CD4-positive, alpha-beta T cell treated with Interleukin-10 for 1 hour (primary cell): Measurements from ENCODE around the gene GPATCH4.
A peak's percentile ranks its signal among the peaks of the same experiment; 100 is the strongest.
"Not testable (repeated sequence)": the region's sequence is repeated elsewhere in the genome, so short reads cannot be mapped to it uniquely, and the experiment has no call there.

Experiments used
- DNase-seq: peaks from one replicate; pipeline ENCODE4 v3.0.0-alpha.2; 2020

The GPATCH4 gene

GRCh38 chr1:156594190-156594589, 7.1 kb downstream of the GPATCH4 start:
- no peak for DNase-seq

- no peak for DNase-seq
Observed at GRCh38 chr1:156593661-156593989, 7.7 kb downstream of the GPATCH4 start.

- DNase-seq: no peak
Observed at GRCh38 chr1:156592910-156593660, 8.2 kb downstream of the GPATCH4 start.

GRCh38 chr1:156592158-156592909, 8.9 kb downstream of the GPATCH4 start:
- DNase-seq: no peak

- peak; percentile 71 for DNase-seq
Observed at GRCh38 chr1:156591432-156592157, 9.7 kb downstream of the GPATCH4 start, which contains the start of gene NAXE. NAXE (plus strand) TSS chr1:156591776; CDS start chr1:156591805, 29 bp downstream.

GRCh38 chr1:156591181-156591431, 10.2 kb downstream of the GPATCH4 start:
- DNase-seq: no peak

- no peak for DNase-seq
Observed at GRCh38 chr1:156590326-156591180, 10.7 kb downstream of the GPATCH4 start.

GRCh38 chr1:156589546-156589945, 11.7 kb downstream of the GPATCH4 start:
- DNase-seq: no peak

GRCh38 chr1:156587927-156588326, 13.4 kb downstream of the GPATCH4 start:
- DNase-seq: not testable (repeated sequence)

GRCh38 chr1:156586892-156587477, 14.3 kb downstream of the GPATCH4 start:
- DNase-seq: no peak

GRCh38 chr1:156586323-156586722, 15.0 kb downstream of the GPATCH4 start:
- DNase-seq: no peak

- no peak for DNase-seq
Observed at GRCh38 chr1:156584813-156585212, 16.5 kb downstream of the GPATCH4 start.

- peak; percentile 83 for DNase-seq
Observed at GRCh38 chr1:156583821-156584622, 17.3 kb downstream of the GPATCH4 start.

- DNase-seq: no peak
Observed at GRCh38 chr1:156582388-156583017, 18.8 kb downstream of the GPATCH4 start.

GRCh38 chr1:156581661-156582387, 19.5 kb downstream of the GPATCH4 start:
- peak; percentile 33 for DNase-seq

- no peak for DNase-seq
Observed at GRCh38 chr1:156579472-156579871, 21.8 kb downstream of the GPATCH4 start, which contains the start of gene TTC24. TTC24 (plus strand) TSS chr1:156579723; CDS start chr1:156581365, 1,642 bp downstream.

GRCh38 chr1:156578055-156578454, 23.2 kb downstream of the GPATCH4 start:
- DNase-seq: no peak

GRCh38 chr1:156577550-156577949, 23.7 kb downstream of the GPATCH4 start:
- DNase-seq: no peak

- DNase-seq: no peak
Observed at GRCh38 chr1:156574039-156574633, 27.1 kb downstream of the GPATCH4 start.

- DNase-seq: no peak
Observed at GRCh38 chr1:156572663-156573018, 28.6 kb downstream of the GPATCH4 start.
